Stimulated activated CD4-positive, alpha-beta T cell treated with anti-CD3 and anti-CD28 coated beads, Interleukin-1b, Interleukin-23, amount 100 ng/mL, for 1 hour (primary cell): ENCODE data around the gene TAOK1.

Experiments used
- DNase-seq, 2 donors: peaks; one replicate each; pipeline ENCODE4 v3.0.0-alpha.2; 2020; ENCODE audit warnings: low read depth in 2 of 2

TAOK1 gene

DNA sequence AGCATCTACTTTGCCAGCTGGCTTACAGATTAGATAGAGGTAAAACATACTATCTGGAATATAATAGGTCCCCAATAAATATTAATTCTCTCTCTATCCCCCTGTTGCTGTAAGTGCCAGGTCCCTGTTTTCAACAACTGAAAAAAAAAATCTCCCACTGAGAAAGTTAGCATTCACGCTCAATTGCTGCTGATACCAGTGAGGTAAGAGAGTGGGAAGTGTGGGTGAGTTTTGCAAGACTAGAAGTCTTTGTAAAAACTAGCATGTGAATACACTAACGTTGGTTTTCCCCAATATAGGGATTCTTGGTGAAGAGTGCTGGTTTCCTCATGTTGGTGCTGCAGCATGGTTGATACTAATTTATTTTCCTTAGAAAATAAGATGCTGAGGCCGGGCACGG is 11.7 kb upstream of the TAOK1 start:
- DNase-seq, result no peak

DNA sequence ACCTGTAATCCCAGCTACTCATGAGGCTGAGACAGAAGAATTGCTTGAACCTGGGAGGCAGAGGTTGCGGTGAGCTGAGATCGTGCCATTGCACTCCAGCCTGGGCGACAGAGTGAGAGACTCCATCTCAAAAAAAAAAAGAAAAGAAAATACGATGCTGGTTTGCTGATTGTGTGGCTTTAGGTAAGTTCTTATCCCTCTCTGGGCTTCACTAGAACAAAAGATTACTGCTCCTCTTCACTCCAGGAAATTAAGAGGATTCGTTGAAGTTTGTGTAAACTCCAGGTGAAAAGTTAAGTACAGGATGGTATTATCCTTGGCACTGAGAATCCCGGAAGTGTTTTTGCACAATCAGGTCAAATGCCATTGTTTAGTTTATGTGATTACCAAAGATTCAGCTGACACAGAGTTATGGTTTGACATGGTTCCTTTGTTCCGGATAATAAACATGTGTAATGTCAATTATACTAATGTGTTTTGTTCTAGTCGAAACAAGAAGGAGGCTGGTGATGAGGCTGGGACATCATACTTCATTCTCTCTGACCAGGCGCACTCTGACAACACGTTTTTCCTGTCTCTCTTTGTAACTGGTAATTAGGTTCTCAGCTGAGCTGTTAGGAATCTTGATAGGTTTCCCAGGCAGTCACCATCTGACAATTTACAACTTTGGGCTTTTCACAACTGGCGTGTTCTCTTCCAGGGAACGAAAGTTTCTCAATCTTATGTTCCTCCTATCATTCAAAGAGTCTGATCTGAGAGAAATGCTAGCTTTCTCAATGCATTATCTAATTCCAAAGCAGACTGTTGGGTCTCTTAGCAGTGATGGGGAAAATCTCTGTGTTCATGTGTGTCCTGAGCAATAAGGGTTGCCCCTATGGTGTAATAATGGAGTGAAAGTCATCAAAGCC is 10.8 kb upstream of the TAOK1 start:
- DNase-seq, result no peak

DNA sequence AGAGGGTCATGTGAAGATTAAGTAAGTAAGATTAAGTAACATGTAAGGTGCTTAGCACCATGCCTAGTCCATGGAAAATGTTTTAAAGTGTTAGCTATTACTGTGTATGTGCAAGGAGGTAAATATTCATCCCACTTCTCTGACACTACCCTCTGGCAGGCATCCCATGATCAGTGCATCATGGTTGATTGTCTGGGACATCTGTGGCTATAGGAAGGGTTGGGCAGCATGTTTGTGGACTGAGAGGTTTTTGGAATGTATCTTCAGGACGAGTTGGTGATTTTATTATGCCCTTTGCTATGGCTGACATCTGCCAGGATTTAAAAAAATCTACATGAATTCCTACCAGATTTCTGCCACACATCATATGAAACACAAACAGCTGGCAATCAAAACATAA is 6.5 kb upstream of the TAOK1 start:
- no peak for DNase-seq

DNA sequence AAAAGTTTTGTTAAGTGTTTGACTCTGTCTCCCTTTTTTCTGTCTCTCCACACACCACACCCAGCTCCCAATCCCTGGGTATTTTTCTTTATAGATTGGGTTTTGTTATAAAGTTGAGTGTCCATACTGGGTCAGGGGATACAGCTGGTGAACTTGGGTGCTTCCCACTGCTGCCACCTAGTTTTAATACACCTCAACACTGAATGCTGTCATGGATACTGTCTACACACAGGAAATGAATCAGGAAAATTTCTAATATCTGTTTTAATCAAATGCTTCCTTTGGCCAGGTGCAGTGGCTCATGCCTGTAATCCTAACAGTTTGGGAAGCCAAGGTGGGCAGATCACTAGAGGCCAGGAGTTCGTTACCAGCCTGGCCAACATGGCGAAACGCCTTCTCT is 5.3 kb upstream of the TAOK1 start:
- DNase-seq, result no peak

DNA sequence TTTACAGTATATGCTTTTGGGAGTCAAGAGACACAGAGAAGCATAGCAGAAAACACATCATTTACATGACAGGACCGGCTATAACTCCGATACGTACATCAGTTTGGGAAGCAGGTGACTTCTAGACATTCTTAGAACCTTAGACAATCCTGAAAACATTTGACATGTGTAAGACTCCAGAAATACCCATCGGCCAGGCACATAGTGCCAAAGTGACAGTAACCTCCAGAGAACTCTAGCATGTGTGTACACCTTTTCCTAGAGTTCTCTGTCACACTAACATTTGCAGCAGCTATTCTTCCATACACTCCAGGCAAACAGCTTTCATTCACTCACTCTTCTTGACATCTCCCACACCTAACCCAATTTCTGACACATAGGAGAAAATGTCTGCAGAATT is 3.4 kb upstream of the TAOK1 start:
- no peak for DNase-seq

DNA sequence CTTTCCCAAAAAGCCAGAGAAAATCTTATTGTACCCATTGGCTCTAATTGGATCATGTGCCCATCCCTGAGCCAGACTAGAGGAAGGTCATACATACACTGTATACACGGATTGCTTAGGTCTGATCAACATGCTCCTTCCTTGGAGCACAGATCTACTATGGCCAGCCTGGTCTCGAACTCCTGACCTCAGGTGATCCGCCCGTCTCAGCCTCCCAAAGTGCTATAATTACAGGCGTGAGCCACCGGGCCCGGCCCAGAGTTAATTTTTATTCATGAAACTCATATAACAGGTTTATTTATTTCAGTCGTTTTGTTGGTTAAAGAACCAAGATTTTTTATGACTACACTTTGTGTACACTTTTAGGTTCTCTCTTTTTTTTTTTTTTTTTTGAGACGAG is 1.2 kb upstream of the TAOK1 start:
- DNase-seq, result no peak

DNA sequence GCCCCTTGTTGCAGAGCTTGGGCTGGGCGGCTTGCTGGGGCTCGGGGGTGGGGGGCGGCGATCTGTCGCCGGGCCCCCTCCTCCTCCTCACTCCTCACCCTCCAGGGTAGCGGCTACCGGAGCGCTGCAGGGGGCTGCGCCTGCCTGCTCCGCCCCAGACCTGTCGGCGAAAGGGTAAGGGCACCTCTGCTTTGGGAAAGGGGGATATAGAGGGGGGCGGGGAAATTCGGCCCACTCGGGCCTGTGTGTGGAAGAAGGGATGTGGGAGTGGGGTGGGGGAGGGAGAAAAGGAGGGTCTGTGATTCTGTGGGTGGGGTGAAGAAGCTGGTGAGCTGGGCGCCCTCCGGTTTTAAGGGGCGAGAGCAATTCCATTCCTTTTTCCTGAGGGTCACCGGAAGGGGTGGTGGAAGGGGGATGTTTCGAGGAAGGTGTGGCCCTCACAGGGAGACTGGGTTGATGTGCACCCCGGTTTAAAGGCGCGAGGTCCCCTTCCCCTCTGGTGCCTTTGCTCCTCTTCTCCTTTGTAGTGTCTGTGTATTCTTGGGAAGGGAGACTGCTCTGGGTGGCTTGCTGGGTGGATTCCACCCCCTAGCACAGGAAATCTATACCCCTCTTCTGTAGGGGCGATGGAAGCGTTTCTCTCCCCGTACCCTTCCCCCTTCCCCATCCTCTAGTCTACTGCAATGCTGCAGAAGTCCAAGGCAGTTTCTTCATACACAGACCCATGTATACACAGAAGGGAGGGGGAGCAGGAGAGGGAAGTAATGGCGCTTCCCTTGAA is 878 bp downstream of the TAOK1 start:
- DNase-seq, result no peak

DNA sequence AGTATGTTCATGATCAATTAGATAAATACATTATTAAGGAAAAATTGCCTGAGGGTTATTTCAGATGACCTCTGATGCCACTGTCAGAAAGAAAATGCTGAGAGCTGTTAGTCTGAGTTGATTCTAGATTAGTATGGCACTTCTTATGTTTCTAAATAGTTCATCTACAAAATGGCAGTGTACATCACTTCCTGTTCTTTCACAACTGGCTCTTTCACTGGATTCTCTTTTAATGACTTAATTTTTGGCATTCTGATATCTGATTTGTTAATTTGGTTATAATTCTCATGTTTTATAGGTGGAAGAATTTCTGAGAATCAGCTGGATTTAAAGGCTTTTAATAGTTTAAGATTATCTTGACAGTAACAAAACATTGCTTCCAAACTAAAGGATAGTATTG is 3.3 kb downstream of the TAOK1 start:
- DNase-seq, result no peak

DNA sequence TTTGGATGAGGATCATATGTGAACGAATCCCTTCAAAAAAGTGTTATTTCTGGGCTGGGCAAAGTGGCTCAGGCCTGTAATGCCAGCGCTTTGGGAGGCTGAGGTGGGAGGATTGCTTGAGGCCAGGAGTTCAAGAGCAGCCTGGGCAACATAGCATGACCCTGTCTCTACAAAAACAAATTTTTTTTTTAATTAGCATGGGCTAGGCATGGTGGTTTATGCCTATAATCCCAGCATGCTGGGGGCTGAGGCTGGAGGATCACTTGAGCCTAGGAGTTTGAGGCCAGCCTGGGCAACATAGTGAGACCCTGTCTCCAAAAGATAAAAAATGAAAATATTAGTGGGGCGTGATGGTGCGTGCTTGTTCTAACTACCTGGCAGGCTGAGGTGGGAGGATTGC is 4.6 kb downstream of the TAOK1 start:
- DNase-seq, result no peak

DNA sequence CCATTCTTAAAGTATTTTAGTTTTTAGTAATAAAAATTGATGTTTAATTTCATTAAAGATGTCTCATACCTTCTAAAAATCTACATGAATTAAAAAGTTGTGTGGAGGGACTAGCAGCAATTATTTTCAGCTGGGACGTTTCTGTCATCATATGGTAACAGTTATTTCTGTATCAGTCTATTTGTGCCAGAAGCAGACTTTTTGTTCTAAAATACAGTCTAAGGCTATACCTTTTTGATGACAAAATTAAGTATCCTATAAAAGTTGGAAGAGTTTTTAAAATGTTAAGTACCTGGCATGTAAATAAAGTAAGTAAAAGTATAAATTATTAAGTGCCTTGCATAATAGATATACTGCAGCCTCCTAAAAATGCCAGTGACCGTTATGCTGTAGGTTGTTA is 5.9 kb downstream of the TAOK1 start:
- no peak for DNase-seq

DNA sequence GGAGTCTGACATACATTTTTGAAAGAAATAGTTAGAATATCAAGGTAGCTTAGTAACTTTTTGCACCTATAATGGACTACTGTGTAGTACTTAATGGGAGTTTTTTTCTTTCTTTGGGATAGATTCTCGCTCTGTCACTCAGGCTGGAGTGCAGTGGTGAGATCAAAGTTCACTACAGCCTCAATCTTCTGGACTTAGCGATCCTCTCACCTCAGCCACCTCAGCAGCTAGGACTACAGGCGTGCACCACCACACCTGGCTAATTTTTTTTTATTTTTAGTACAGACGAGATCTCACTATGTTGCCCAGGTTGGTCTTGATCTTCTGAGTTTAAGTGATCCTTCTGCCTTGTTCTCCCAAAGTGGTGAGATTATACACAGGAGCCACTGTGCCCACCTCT is 9.5 kb downstream of the TAOK1 start:
- no peak for DNase-seq

DNA sequence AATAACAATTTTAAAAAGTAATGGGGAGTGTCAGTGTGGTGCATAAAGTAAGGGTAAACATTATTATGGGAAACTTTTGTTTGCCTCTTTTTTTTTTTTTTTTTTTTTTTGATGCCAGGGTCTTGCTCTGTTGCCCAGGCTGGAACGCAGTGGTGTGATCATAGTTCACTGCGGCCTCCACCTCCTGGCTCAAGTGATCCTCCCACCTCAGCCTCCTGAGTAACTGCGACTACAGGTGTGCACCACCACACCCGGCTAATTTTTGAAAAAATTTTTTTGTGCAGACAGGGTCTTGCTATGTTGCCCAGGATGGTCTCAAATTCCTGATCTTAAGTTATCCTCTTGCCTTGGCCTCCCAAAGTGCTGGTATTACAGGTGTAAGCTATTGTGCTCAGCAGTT is 10.7 kb downstream of the TAOK1 start:
- no peak for DNase-seq

DNA sequence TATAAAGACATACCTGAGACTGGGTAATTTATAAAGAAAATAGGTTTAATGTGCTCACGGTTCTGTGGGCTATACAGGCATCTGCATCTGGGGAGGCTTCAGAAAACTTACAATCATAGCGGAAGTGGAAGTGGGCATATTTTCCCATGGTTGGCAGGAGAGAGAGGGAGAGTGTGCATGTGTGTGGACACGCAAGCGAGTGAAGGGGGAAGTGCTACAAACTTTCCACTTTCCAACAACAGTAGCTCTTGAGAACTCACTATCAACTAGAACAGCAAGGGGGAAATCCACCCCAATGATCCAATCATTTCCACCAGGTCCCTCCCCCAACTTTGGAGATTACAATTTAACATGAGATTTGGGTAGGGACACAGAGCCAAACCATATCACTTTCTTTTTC is 11.1 kb downstream of the TAOK1 start:
- no peak for DNase-seq

DNA sequence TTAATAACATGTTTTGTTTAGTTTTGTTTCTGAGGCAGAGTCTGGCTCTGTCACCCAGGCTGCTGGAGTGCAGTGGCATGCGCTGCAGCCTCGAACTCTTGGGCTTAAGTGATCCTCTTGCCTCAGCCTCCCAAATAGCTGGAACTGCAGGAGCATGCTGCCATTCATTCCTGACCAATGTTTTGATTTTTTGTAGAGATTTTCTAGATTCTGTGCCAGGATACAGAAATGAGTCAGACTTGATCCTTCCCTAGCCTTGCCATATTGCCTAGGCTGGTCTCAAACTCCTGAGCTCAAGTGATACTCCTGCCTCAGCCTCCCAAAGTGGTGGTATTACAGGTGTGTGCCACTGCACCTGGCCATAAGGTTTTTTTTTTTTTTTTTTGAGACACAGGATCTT is 17.7 kb downstream of the TAOK1 start:
- no peak for DNase-seq

DNA sequence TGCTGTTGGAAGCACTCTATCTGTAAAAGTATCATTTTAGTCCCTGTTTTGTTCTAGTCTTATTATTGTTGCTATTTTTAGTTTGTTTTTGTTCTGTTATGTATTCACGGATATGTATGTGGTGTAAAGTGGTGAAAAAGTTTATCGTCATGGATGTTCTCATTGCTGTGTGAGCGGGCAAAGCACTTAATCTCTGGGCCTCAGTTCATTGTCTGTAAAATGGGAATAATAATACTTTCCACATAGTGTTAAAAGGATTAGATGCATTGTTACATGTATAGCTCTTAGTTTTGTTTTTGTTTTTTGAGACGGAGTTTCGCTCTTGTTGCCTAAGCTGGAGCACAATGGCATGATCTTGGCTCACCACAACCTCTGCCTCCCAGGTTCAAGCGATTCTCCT is 19.8 kb downstream of the TAOK1 start:
- DNase-seq, result no peak

DNA sequence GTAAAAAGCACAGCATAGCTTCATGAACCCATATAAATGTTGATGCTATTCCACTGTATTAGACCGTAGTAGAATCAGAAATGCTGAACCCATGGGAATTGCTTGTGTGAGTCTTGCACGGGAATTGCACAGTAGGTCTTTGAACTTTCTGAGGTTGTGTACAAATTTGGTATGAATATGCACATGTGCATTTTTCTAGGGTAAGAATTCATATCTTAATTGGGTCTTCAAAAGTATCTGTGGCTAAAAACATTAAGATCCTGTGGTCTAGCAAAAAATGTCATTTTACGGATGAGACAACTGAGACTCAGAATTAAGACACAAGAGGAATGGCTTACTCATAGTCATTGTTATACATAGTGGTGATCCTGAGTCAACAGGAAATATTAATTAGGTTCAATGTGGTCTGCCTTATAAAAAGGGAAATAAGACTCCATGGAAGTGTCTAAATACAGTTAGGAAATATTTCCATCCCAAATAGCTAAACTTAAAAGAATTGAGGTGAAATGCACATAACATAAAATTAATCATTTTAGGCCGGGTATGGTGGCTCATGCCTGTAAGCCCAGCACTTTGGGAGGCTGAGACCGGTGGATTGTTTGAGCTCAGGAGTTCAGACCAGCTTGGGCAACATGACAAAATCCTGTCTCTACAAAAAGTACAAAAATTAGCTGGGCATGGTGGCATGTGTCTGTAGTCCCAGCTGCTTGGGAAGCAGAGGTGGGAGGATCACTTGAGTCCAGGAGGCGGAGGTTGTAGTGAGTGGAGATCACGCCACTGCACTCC is 22.8 kb downstream of the TAOK1 start:
- no peak for DNase-seq

DNA sequence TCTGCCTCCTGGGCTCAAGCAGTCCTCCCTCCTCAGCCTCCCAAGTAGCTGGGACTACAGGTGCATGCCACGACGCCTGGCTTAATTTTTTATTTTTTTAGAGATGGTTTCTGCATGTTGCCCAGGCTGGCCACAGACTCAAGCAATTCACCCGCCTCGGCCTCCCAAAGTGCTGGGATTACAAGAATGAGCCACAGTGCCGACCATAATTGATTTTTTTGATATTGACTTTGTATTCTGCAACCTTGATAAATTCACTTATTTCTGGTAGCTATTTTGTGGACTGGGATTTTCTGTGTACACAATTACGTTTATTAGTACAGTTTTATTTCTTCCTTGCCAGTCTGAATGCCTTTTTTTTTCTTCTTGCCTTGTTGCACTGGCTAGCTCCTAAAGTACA is 30.0 kb downstream of the TAOK1 start:
- no peak for DNase-seq

DNA sequence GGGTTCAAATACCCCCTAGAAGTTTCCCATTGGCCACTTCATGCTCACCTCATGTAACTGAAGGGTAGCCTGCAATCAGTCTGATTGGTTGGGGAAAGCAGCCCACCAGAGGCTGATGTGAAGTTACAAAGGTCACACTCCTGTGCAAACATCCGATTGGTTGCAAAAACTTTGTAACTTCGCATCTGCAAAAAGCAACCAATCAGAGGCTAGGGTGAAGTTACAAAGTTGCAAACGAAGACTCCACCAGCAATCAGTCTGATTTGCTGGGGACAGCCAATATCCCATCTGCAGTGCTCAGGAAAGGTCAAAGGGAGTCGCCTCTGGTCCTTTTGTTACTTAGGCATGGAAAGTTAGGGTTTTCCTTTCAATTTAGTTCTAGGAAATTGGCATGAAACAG is 40.1 kb downstream of the TAOK1 start:
- DNase-seq, result no peak

DNA sequence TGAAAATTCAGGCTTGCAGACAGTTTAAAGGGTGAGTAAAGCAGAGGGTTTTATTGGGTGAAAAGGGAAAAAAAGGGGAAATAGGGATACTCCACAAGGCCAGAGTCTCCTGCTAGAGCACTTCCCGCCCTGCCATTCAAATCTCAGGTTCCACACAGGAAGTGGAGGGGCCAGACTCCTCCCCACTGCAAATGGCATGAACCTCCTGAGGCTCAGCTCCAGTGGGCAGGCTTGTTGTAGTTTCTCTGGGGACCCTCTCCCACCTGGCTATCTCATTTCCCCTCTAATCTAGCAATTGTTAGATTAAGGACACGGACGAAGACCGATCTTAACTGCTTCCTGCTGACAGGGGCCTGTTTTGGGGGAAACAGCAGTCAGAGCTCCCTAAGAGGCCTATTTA is 43.4 kb downstream of the TAOK1 start:
- no peak for DNase-seq

DNA sequence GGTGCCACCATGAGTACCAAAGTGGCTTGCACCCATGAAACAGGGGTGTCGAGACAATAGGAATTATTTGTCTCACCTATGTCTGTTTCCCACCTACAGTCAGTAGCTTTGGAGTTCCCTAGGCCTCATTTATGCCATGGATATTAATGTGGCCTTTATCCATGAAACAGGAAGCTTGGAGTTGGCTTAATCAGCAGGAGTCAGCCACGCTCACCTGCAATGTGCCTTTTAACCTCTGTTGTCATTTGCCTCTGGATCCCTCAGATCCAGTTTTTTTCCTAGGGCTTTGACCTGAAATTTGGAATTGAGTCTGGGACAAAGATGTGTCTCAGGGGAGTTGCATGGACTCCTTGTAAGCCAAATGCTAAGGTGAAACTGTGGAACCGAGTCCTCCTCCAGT is 44.4 kb downstream of the TAOK1 start:
- DNase-seq, result no peak

DNA sequence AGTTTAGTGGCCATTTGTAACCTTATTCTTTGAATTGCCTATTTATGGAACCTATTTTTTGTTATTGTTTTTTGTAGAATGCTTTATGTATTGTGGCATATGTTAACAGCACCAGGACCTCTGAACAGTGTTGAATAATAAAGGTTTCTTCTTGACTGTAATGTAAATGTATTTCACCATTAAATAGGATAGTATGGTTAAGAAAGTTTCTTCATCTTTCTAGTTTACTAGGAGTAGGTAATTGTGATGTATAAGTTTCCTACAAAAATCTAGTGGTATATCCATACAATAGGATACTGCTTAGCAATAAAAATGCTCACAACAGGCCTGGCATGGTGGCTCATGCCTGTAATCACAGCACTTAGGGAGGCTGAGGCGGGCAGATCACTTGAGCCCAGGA is 52.3 kb downstream of the TAOK1 start:
- no peak for DNase-seq

DNA sequence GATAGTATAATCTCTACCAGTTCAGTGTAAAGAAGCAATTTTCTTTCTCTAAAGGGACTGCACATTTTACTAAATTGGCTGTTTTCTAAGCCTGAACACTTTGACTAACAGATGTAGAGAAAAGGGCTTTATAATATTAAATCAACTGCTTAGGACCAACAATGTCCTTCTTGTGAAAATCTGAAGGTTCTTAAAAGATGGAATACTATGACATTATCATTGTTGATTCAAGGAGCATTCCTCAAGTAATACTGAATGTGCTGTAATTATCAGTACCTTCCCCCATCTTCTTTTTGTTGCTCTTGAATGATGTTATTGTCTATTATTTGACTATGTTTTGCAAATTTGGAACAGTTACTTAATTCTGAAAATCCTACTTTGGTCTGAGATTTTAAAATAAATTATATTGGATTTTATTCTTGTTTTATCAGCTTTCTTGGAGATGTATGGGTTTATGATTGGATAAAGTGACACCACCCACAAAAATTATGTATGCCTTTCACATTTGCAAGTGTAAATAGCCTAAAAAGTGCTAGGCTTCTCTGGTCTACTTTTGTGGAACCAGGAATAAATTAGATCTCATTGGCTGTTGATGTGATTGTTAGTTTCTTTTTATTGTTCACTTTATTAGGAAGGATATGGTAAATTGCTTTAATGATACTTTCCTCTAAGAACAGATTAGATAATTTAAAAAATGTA is 53.0 kb downstream of the TAOK1 start:
- no peak for DNase-seq
